Heart left ventricle (tissue), 16 donors: ENCODE measurements around the gene LAGE3. TPM values are rescaled to one million over a fixed set of nuclear protein-coding genes. Genes with fewer than 3 reads are reported as not detected.

Experiments used
- ATAC-seq, 4 donors: fragments of 200-7000 bp; cut with Tn5 transposase; one replicate each; pipeline ENCODE4 v1.9.1; 2020 to 2022; ENCODE audit warnings: moderate library complexity in 4 of 4, mild to moderate bottlenecking in 3 of 4, moderate number of reproducible peaks in 1 of 4
- DNase-seq, 5 donors: peaks; one replicate each; pipeline ENCODE4 v3.0.0-alpha.2; 2020
- H3K27ac ChIP-seq, 12 donors: fragments of 200-600 bp; sonication (generic) in 4 of 12; one replicate each; pipeline versions ENCODE4 v1.5.0 to v1.8.0; 2016 to 2022; ENCODE audit warnings: mild to moderate bottlenecking in 2 of 12
- H3K27me3 ChIP-seq, 9 donors: fragments of 200-600 bp; sonication (generic) in 2 of 9; one replicate each; pipeline versions ENCODE4 v1.5.1 to v1.8.0; 2016 to 2022; ENCODE audit warnings: mild to moderate bottlenecking in 3 of 9
- H3K36me3 ChIP-seq, 9 donors: fragments of 200-600 bp; sonication (generic) in 2 of 9; one replicate each; pipeline versions ENCODE4 v1.5.0 to v1.8.0; 2018 to 2022; ENCODE audit warnings: mild to moderate bottlenecking in 2 of 9
- H3K4me1 ChIP-seq, 12 donors: fragments of 200-600 bp; sonication (generic) in 4 of 12; one replicate each; pipeline versions ENCODE4 v1.5.0 to v1.8.0; 2016 to 2022; ENCODE audit warnings: mild to moderate bottlenecking in 3 of 12
- H3K4me3 ChIP-seq, 12 donors: fragments of 200-600 bp; sonication (generic) in 4 of 12; one replicate each; pipeline versions ENCODE4 v1.5.0 to v1.8.0; 2017 to 2022; ENCODE audit warnings: mild to moderate bottlenecking in 9 of 12, moderate library complexity in 4 of 12
- H3K9me3 ChIP-seq, 12 donors: fragments of 200-600 bp; sonication (generic) in 4 of 12; one replicate each; pipeline versions ENCODE4 v1.5.0 to v1.8.0; 2016 to 2022; ENCODE audit warnings: mild to moderate bottlenecking in 1 of 12
- CTCF ChIP-seq, 12 donors: fragments of 200-600 bp; sonication (generic) in 4 of 12; IDR thresholded peaks; one replicate each; pipeline versions ENCODE4 v1.5.0 to v1.8.0; 2018 to 2022; ENCODE audit warnings: antibody characterized with exemption in 12 of 12, mild to moderate bottlenecking in 5 of 12
- POLR2A ChIP-seq, 2 donors: fragments of 450-650 bp; IDR thresholded peaks; one replicate each; pipeline ENCODE4 v1.6.1; 2017; ENCODE audit warnings: antibody characterized with exemption in 2 of 2, mild to moderate bottlenecking in 2 of 2, moderate library complexity in 2 of 2
- WGBS, 4 donors: extraction: QIAGEN DNeasy Blood & Tissue Kit in 2 of 4; methylation state at CpG; one replicate each; pipeline versions ENCODE4 v1.1.5 to v1.1.7; 2013 to 2018; 5-methylcytosine and 5-hydroxymethylcytosine counted together
- intact Hi-C, 10 donors: fragments of 100-400 bp; cut with DNase I; formaldehyde crosslinking; loops; one replicate each; pipeline versions ENCODE4 v1.11.1 to v1.14.2; 2022
- polyA plus RNA-seq, 2 donors: library from polyadenylated mRNA; stranded (reverse); fragments of 200-250 nt; gene quantifications; one replicate each; pipeline ENCODE4 v1.2.3, GENCODE V29; 2013
- total RNA-seq, 9 donors: library from RNA; depleted of rRNA in 2 of 9; stranded (reverse); fragments of >200 nt in 2 of 9; fragmentation: NEBNext Ultra II Directional in 3 of 9; extraction: Animal tissue kit (Norgen Biotek cat#: 25700) in 3 of 9; gene quantifications; one replicate each; pipeline versions ENCODE4 v1.1.0 to v1.2.4, GENCODE V29; 2016 to 2023
- donor health status: ischemic (EF 13 %, LVEDD 7.1; RV severe dilation, severe dysfunction).
- donor health status: healthy with polysubstance abuse.
- donor health status: DM: no; HTN: yes; CAD: no.
- donor health status: DM: no; HTN: no; CAD: no.
- donor health status: ischemic (EF 25% LVEDD 6.9; RV normal size, moderate dysfunction).
- donor health status: ischemic (EF 25% LVEDD 5.7; RV mildly dilated, moderate dysfunction).
- donor health status: healthy.
- donor health status: DM: yes; HTN: yes; CAD: no.
- donor health status: ischemic (EF 35%, LVEDD 5.7; RV mildly dilated, moderate dysfunction).
- donor health status: nonischemic (EF 11% LVEDD 7.7; RV severe dilation, severe dysfunction).
- donor health status: DM: yes; HTN: yes; CAD: no.
- donor health status: PGD.
- donor health status: ischemic (EF 29% LVEDD 5.4; RV normal size, mild dysfunction).
- donor health status: nonischemic (EF 23%, LVEDD 6.1; RV moderate dilation, normal function).

The LAGE3 gene
- total and polyA plus RNA-seq, 11 donors: 15.1 to 26.8 (median 18.9) TPM

- H3K4me3 ChIP-seq: no peak overlapping the region
- no peaks in the 10 kb centered on the region for H3K9me3 ChIP-seq
- TF ChIP-seq POLR2A (IDR thresholded peaks at IDR 0.05) (no peak), CTCF (IDR thresholded peaks at IDR 0.05) (no peak)
- DNase-seq: no peak
- intact Hi-C loops: no loop called here
- 65 to 82% (median 73%) methylated on average over 7 of the region's 7 CpGs for WGBS, 4 donors
- ATAC-seq: no peak
- no peaks in the 10 kb centered on the region for H3K27me3 ChIP-seq
- H3K27ac ChIP-seq: no peak overlapping the region
- peaks cover 0 to 29% (median 0%) of the 10 kb centered on the region in 9 donors for H3K36me3 ChIP-seq
- H3K4me1 ChIP-seq: peaks cover 0 to 5% (median 0%) of the 10 kb centered on the region in 12 donors
Observed at GRCh38 chrX:154473683-154474082, 5.4 kb downstream of the LAGE3 start.

- no peak for DNase-seq
- Histone ChIP-seq H3K36me3 (peaks cover 0 to 36% (median 0%) of the 10 kb centered on the region in 9 donors), H3K27me3 (no peaks in the 10 kb centered on the region), H3K9me3 (no peaks in the 10 kb centered on the region), H3K4me1 (peaks cover 0 to 2% (median 0%) of the 10 kb centered on the region in 12 donors), H3K27ac (no peak overlapping the region), H3K4me3 (no peak overlapping the region)
- no peak for ATAC-seq
- intact Hi-C loops: no loop called here
- TF ChIP-seq CTCF (IDR thresholded peaks at IDR 0.05) (no peak), POLR2A (IDR thresholded peaks at IDR 0.05) (no peak)
- WGBS, 4 donors: 75 to 83% (median 79%) methylated on average over 26 to 28 of the region's 28 CpGs
Observed at GRCh38 chrX:154472685-154473632, 6.1 kb downstream of the LAGE3 start.

GRCh38 chrX:154471839-154472684 is 7.0 kb downstream of the LAGE3 start:
- intact Hi-C loops: no loop called here
- Histone ChIP-seq H3K4me1 (no peaks in the 10 kb centered on the region), H3K9me3 (no peaks in the 10 kb centered on the region), H3K36me3 (peaks cover 0 to 37% (median 0%) of the 10 kb centered on the region in 9 donors), H3K27me3 (no peaks in the 10 kb centered on the region), H3K27ac (no peak overlapping the region), H3K4me3 (no peak overlapping the region)
- ATAC-seq (no peak), DNase-seq (no peak)
- WGBS, 4 donors: 86 to 89% (median 88%) methylated on average over 22 to 23 of the region's 23 CpGs
- TF ChIP-seq CTCF (IDR thresholded peaks at IDR 0.05) (no peak), POLR2A (IDR thresholded peaks at IDR 0.05) (no peak)
